Endothelial cell of umbilical vein (primary cell): Measurements from ENCODE around the gene KDM4C. TPM values are rescaled to one million over a fixed set of nuclear protein-coding genes. Genes with fewer than 3 reads are reported as not detected.

Experiments
- BruUV-seq: library from RNA; stranded (reverse); fragments of 400-500 nt; replicated peaks from 2 replicates; lab custom pipeline; 2021; lab: Mats Ljungman, UMichigan
- CTCF ChIA-PET: fragments of 300-600, 350-600 bp; sonication (Branson Sonifier 250); formaldehyde crosslinking; loops from one replicate; lab custom pipeline; 2021; ENCODE audit warnings: antibody characterized with exemption, inconsistent platforms; lab: Charles Lee
- POLR2A ChIA-PET: fragments of 300-600, 350-600 bp; sonication (Branson Sonifier 250); formaldehyde crosslinking; loops from one replicate; lab custom pipeline; 2021; ENCODE audit warnings: antibody characterized with exemption, inconsistent platforms; lab: Charles Lee
- DNase-seq: peaks from one replicate; pipeline ENCODE4 v3.0.0-alpha.2; 2011; ENCODE audit warnings: low read depth, low spot score
- FAIRE-seq: peaks from 2 replicates; lab custom pipeline; 2011; peaks lifted over from hg19 to GRCh38; lab: Jason Lieb, UNC
- H2AFZ ChIP-seq: 2 replicates; pipeline ENCODE4 v1.6.0; 2012; ENCODE audit warnings: low read depth, low read length, control low read depth, inconsistent platforms
- H3K27ac ChIP-seq: 2 replicates; pipeline ENCODE4 v1.5.1; 2011; ENCODE audit warnings: low read depth, mild to moderate bottlenecking, control low read depth, low read length, moderate library complexity; ENCODE audit not compliant: insufficient read depth
- H3K27me3 ChIP-seq, 2 experiments: 2 replicates each; pipeline versions ENCODE4 v1.6.0 to v1.6.1; 2011; ENCODE audit warnings: low read length in 2 of 2, mixed read lengths in 1 of 2; ENCODE audit not compliant: control insufficient read depth in 2 of 2, insufficient read depth in 2 of 2
- H3K36me3 ChIP-seq, 2 experiments: 2 replicates in 1 of 2; 3 replicates in 1 of 2; pipeline ENCODE4 v1.5.1; 2011; ENCODE audit warnings: low read length in 2 of 2, mild to moderate bottlenecking in 1 of 2, moderate library complexity in 1 of 2; ENCODE audit not compliant: control insufficient read depth in 2 of 2, insufficient read depth in 2 of 2; ENCODE audit errors: extremely low read depth in 1 of 2
- H3K4me1 ChIP-seq: 3 replicates; pipeline ENCODE4 v1.5.1; 2011; ENCODE audit warnings: mild to moderate bottlenecking, low read length; ENCODE audit not compliant: control insufficient read depth, insufficient read depth; ENCODE audit errors: extremely low read depth
- H3K4me2 ChIP-seq: 2 replicates; pipeline ENCODE4 v1.6.1; 2011; ENCODE audit warnings: low read length, control low read depth, mixed read lengths; ENCODE audit not compliant: insufficient read depth
- H3K4me3 ChIP-seq, 3 experiments: fragments of 200-600 bp in 1 of 3; sonication (generic), shearing (Covaris generic) in 1 of 3; replicated peaks in 1 of 3; 2 replicates each; pipeline ENCODE4 v1.5.1; 2011 to 2016; ENCODE audit warnings: control low read depth in 3 of 3, low read length in 3 of 3, mild to moderate bottlenecking in 2 of 3, inconsistent platforms in 1 of 3, low read depth in 1 of 3, moderate library complexity in 1 of 3; ENCODE audit not compliant: insufficient read depth in 1 of 3
- H3K79me2 ChIP-seq: 2 replicates; pipeline ENCODE4 v1.6.0; 2012; ENCODE audit warnings: low read length, inconsistent platforms; ENCODE audit not compliant: control insufficient read depth, insufficient read depth
- H3K9ac ChIP-seq: replicated peaks from 2 replicates; pipeline ENCODE3; 2011; ENCODE audit warnings: low read length, control low read depth; ENCODE audit not compliant: insufficient read depth; ENCODE audit errors: extremely low read depth
- H3K9me1 ChIP-seq: replicated peaks from 3 replicates; pipeline ENCODE4 v1.6.0; 2011; ENCODE audit warnings: mild to moderate bottlenecking, low read length; ENCODE audit not compliant: control insufficient read depth, insufficient read depth; ENCODE audit errors: extremely low read depth
- H3K9me3 ChIP-seq: replicated peaks from 2 replicates; pipeline ENCODE4 v1.5.1; 2012; ENCODE audit warnings: low read length, inconsistent platforms; ENCODE audit not compliant: control insufficient read depth, insufficient read depth
- H4K20me1 ChIP-seq: replicated peaks from 2 replicates; pipeline ENCODE3; 2011; ENCODE audit warnings: mild to moderate bottlenecking, low read length; ENCODE audit not compliant: control insufficient read depth, insufficient read depth; ENCODE audit errors: extremely low read depth
- CTCF ChIP-seq, 2 donors: IDR thresholded peaks; 1 replicate in 1 of 2; 2 replicates in 1 of 2; pipeline ENCODE4 v1.5.1; 2011; ENCODE audit warnings: low read length in 2 of 2, mild to moderate bottlenecking in 2 of 2, moderate library complexity in 2 of 2, control low read depth in 1 of 2, inconsistent platforms in 1 of 2, low read depth in 1 of 2; ENCODE audit not compliant: insufficient read depth in 1 of 2; ENCODE audit errors: extremely low read depth in 1 of 2
- EZH2 ChIP-seq: IDR thresholded peaks from 2 replicates; pipeline ENCODE4 v1.6.1; 2012; ENCODE audit warnings: borderline replicate concordance, low read depth, mild to moderate bottlenecking, moderate library complexity, low read length, inconsistent platforms; ENCODE audit not compliant: severe bottlenecking
- FOS ChIP-seq: IDR thresholded peaks from 2 replicates; pipeline ENCODE4 v1.6.1; 2011; ENCODE audit warnings: mild to moderate bottlenecking, low read length, moderate library complexity, borderline replicate concordance; ENCODE audit not compliant: insufficient read depth
- GATA2 ChIP-seq: IDR thresholded peaks from 2 replicates; pipeline ENCODE4 v1.7.0; 2011; ENCODE audit warnings: low read depth, mild to moderate bottlenecking, moderate library complexity, mixed read lengths, low read length; ENCODE audit not compliant: insufficient read length, insufficient read depth
- JUN ChIP-seq: IDR thresholded peaks from 2 replicates; pipeline ENCODE4 v1.6.1; 2011; ENCODE audit warnings: borderline replicate concordance, low read depth; ENCODE audit not compliant: insufficient read length, insufficient read depth
- MAX ChIP-seq: IDR thresholded peaks from 2 replicates; pipeline ENCODE4 v1.6.1; 2011; ENCODE audit not compliant: insufficient read depth, insufficient read length
- MYC ChIP-seq: IDR thresholded peaks from one replicate; pipeline ENCODE4 v1.6.1; 2011; ENCODE audit warnings: mild to moderate bottlenecking, low read depth, low read length
- POLR2A ChIP-seq: IDR thresholded peaks from 2 replicates; pipeline ENCODE4 v1.6.1; 2012; ENCODE audit warnings: low read depth, mild to moderate bottlenecking, control low read depth, low read length
- POLR2AphosphoS5 ChIP-seq: IDR thresholded peaks from 2 replicates; pipeline ENCODE4 v1.6.1; 2012; ENCODE audit warnings: low read depth, mild to moderate bottlenecking, control low read depth, low read length, moderate library complexity; ENCODE audit not compliant: insufficient read depth
- dilution Hi-C: fragments of 300-500 bp; cut with MboI; formaldehyde crosslinking; loops from one replicate; pipeline ENCODE4 v1.15.0; 2019; ENCODE audit warnings: low sequenced_read_pairs; ENCODE audit not compliant: extremely low pct_ligation_motif_present
- intact Hi-C: fragments of 100-400 bp; cut with micrococcal nuclease; formaldehyde crosslinking; loops from one replicate; pipeline ENCODE4 v1.10.0; 2022
- polyA plus RNA-seq, 4 experiments: library from polyadenylated mRNA; depleted of rRNA in 3 of 4; stranded (reverse) in 3 of 4; unstranded in 1 of 4; fragments of >200 nt; gene quantifications; 2 replicates each; pipeline versions ENCODE4 v1.2.1 to v1.2.3, GENCODE V29; 2011 to 2012; ENCODE audit warnings: missing spikeins in 1 of 4
- total RNA-seq: library from RNA; stranded (reverse); gene quantifications from 2 replicates; pipeline ENCODE4 v1.2.3, GENCODE V29; 2021

The KDM4C gene
- total and polyA plus RNA-seq, 2 donors (not counting 3 experiments of a cell fraction or from before 2014, with no cell fraction given) = 5.4 to 15.0 TPM

GRCh38 chr9:6961845-6962522 lies 204.2 kb downstream of the KDM4C start:
- ChIA-PET POLR2A (no interaction called here), CTCF (no interaction called here)
- no peak overlapping the region for H3K9ac ChIP-seq
- H3K4me1 ChIP-seq = peaks cover 14% of the 10 kb centered on the region
- DNase-seq (no peak), FAIRE-seq (no peak)
- H3K4me2 ChIP-seq = no peak overlapping the region
- BruUV-seq = no TSS peak
- no peaks in the 10 kb centered on the region for H3K79me2 ChIP-seq
- H3K27ac ChIP-seq = no peak overlapping the region
- no peaks in the 10 kb centered on the region for H3K36me3 ChIP-seq
- intact Hi-C loops (no loop called here), dilution Hi-C loops (no loop called here)
- no peak overlapping the region for H2AFZ ChIP-seq
- no peaks in the 10 kb centered on the region for H3K9me3 ChIP-seq
- H3K9me1 ChIP-seq = no peaks in the 10 kb centered on the region
- no peaks in the 10 kb centered on the region for H4K20me1 ChIP-seq
- no peaks in the 10 kb centered on the region for H3K27me3 ChIP-seq
- no peak overlapping the region for H3K4me3 ChIP-seq
- no peak for TF ChIP-seq POLR2AphosphoS5
- TF ChIP-seq MYC = no peak
- TF ChIP-seq JUN = no peak
- no peak for TF ChIP-seq GATA2
- no peak for TF ChIP-seq MAX
- TF ChIP-seq FOS = no peak
- TF ChIP-seq POLR2A = no peak
- TF ChIP-seq EZH2 = no peak
- no peak for TF ChIP-seq CTCF (IDR thresholded peaks at IDR 0.05; ENCODE audit: extremely low read depth in 1 of 2, insufficient read depth in 1 of 2, low read depth in 1 of 2, low read length in 2 of 2)
